Measurements from ENCODE around the gene HDDC2. TPM values are rescaled to one million over a fixed set of nuclear protein-coding genes. Genes with fewer than 3 reads are reported as not detected.

The HDDC2 gene
- total RNA-seq, 3 donors from 2014 or later = 39.9 to 64.2 (median 56.7) TPM

- ATAC-seq (no peak), DNase-seq (no peak)
- H3K36me3 ChIP-seq (ENCODE audit: low read depth) = no peaks in the 10 kb centered on the region
- H3K4me3 ChIP-seq = no peak overlapping the region
- H3K9me3 ChIP-seq = no peaks in the 10 kb centered on the region
- intact Hi-C loops (cut with DNase I, micrococcal nuclease) = loop anchor here in 1 of 2 donors (10.0 kb wide), 1 partner anchor 680 kb away; the partner anchor contains the start of gene TRMT11
- TF ChIP-seq, protein P1, sequence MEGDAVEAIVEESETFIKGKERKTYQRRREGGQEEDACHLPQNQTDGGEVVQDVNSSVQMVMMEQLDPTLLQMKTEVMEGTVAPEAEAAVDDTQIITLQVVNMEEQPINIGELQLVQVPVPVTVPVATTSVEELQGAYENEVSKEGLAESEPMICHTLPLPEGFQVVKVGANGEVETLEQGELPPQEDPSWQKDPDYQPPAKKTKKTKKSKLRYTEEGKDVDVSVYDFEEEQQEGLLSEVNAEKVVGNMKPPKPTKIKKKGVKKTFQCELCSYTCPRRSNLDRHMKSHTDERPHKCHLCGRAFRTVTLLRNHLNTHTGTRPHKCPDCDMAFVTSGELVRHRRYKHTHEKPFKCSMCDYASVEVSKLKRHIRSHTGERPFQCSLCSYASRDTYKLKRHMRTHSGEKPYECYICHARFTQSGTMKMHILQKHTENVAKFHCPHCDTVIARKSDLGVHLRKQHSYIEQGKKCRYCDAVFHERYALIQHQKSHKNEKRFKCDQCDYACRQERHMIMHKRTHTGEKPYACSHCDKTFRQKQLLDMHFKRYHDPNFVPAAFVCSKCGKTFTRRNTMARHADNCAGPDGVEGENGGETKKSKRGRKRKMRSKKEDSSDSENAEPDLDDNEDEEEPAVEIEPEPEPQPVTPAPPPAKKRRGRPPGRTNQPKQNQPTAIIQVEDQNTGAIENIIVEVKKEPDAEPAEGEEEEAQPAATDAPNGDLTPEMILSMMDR (IDR thresholded peaks at IDR 0.05) = no peak
- H3K4me1 ChIP-seq (ENCODE audit: low read depth) = peaks cover 11% of the 10 kb centered on the region
Observed at GRCh38 chr6:125304970-125305660, 3.3 kb upstream of the HDDC2 start.

- intact Hi-C loops (cut with DNase I, micrococcal nuclease) = loop anchor here in 1 of 2 donors (10.0 kb wide), 1 partner anchor 681 kb away; the partner anchor contains the start of gene TRMT11
Observed at GRCh38 chr6:125303512-125303854, 1.7 kb upstream of the HDDC2 start.

DNA sequence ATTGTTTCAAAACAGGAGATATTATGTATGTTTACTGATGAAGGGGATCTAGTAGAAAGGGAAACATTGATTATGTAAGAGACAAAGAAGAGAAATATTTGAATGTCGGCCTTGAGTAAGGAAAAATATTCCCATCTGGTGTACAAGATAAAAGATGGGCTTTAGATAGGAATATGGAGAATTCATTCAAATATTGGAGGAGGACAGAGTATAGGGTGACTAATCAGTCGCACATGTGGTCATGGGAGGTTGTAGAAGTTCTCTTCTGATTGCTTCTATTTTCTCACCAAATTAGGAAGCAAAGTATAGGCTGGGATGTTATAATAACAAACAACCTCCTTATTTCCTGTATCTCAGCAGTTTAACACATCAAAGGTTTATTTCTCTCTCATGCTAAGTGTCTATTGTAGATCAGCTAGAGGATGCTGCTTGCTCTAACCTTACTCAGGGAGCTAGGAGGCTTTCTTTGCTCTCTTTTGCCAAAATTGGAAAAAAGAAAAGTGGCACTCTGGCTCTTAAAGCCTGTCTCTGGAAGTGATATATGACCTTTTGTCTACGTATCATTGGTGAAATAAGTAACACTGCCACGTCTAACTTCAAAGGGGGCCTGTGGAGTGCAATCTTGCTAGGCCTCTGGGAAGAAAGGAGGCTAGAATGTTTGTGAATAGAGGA lies 1.2 kb upstream of the HDDC2 start:
- H3K9me3 ChIP-seq = no peaks in the 10 kb centered on the region
- H3K36me3 ChIP-seq (ENCODE audit: low read depth) = no peaks in the 10 kb centered on the region
- intact Hi-C loops (cut with DNase I, micrococcal nuclease) = loop anchor here in 1 of 2 donors (10.0 kb wide), 1 partner anchor 682 kb away; the partner anchor contains the start of gene TRMT11
- TF ChIP-seq, protein P1 (IDR thresholded peaks at IDR 0.05) = no peak
- no peak overlapping the region for H3K4me3 ChIP-seq
- DNase-seq = no peak
- peaks cover 10% of the 10 kb centered on the region for H3K4me1 ChIP-seq (ENCODE audit: low read depth)
- no peak for ATAC-seq

More at GRCh38 chr6:125303512-125303854, 1.7 kb upstream of the HDDC2 start:
- H3K36me3 ChIP-seq (ENCODE audit: low read depth) = no peaks in the 10 kb centered on the region
- DNase-seq = no peak
- ATAC-seq = no peak
- no peaks in the 10 kb centered on the region for H3K9me3 ChIP-seq
- peaks cover 11% of the 10 kb centered on the region for H3K4me1 ChIP-seq (ENCODE audit: low read depth)
- H3K4me3 ChIP-seq = no peak overlapping the region
- TF ChIP-seq, protein P1 (IDR thresholded peaks at IDR 0.05) = no peak

DNA sequence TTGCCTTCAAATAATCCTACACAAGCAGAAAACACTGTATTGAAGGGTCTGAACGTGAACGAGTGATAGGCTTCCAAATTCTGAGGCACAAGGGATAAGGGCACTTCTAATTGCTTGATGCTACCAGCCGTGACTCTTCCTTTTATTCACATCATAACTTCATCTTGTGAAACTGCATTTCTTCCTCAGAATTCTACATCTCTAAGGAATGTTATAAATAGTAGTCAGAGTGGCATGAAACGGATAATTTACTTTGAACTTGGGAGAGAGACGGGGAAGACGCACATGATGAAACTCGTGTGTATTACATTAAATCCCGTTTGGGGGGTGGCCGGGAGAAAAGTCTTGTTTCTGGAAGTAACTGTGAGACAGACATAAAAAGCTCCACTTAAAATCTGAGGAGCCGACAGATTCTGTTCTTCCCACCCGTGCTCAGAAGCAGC lies 754 bp downstream of the HDDC2 start:
- H3K9me3 ChIP-seq = no peaks in the 10 kb centered on the region
- H3K4me3 ChIP-seq = peak overlapping the region; percentile 60
- TF ChIP-seq, protein P1 (IDR thresholded peaks at IDR 0.05) = no peak
- no peak for DNase-seq
- intact Hi-C loops (cut with DNase I, micrococcal nuclease) = loop anchor here in 1 of 2 donors (10.0 kb wide), 1 partner anchor 684 kb away; the partner anchor contains the start of gene TRMT11
- no peaks in the 10 kb centered on the region for H3K36me3 ChIP-seq (ENCODE audit: low read depth)
- no peak for ATAC-seq
- peaks cover 6% of the 10 kb centered on the region for H3K4me1 ChIP-seq (ENCODE audit: low read depth)

GRCh38 chr6:125299257-125299656 lies 2.5 kb downstream of the HDDC2 start:
- Histone ChIP-seq H3K9me3 (no peaks in the 10 kb centered on the region), H3K4me3 (no peak overlapping the region), H3K36me3 (ENCODE audit: low read depth) (no peaks in the 10 kb centered on the region), H3K4me1 (ENCODE audit: low read depth) (peaks cover 6% of the 10 kb centered on the region)
- ATAC-seq (no peak), DNase-seq (no peak)
- intact Hi-C loops (cut with DNase I, micrococcal nuclease) = no loop called here
- TF ChIP-seq, protein P1 (IDR thresholded peaks at IDR 0.05) = no peak
